Omental fat pad (tissue), 4 donors: ENCODE data around the gene ENTPD6. TPM values are rescaled to one million over a fixed set of nuclear protein-coding genes. Genes with fewer than 3 reads are reported as not detected.

Experiments
- ATAC-seq: fragments of 150-250 bp; one replicate; pipeline ENCODE4 v1.9.1; 2016; ENCODE audit warnings: mild to moderate bottlenecking, moderate library complexity; ENCODE audit not compliant: low FRiP score
- DNase-seq: peaks from one replicate; pipeline ENCODE4 v3.0.0-alpha.2; 2019; ENCODE audit warnings: low spot score
- total RNA-seq, 4 donors: library from RNA; depleted of rRNA; stranded (reverse); fragments of >200 nt; gene quantifications; one replicate each; pipeline ENCODE4 v1.1.0, GENCODE V29; 2016
- TF ChIP-seq, protein P1 (sequence below), 3 donors: fragments of 450-650 bp; IDR thresholded peaks; one replicate each; pipeline ENCODE4 v1.5.1; 2016 to 2017; ENCODE audit warnings: antibody characterized with exemption in 3 of 3, mild to moderate bottlenecking in 3 of 3, moderate library complexity in 2 of 3

Gene ENTPD6
- total RNA-seq, 4 donors from 2014 or later: 44.6 to 71.0 (median 60.0) TPM

DNA sequence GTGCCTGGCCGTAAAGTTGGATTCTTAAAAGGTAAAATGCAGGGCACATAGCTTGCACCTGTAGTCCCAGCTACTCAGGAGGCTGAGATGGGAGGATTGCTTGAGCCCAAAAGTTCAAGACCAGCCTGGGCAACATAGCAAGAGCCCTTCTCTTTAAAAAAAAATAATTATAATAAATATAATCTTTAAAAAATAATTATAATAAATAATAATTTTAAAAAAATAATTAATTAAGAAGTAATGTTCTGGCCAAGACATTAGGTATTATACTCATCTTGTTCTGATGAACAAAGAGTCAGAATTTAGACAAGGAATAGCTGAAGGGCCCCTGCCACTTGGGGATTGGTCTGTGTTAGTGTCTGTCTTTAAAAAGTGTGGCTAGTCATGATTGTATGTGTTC, 13.9 kb downstream of the ENTPD6 start:
- ATAC-seq (no peak), DNase-seq (no peak)
- TF ChIP-seq, protein P1, sequence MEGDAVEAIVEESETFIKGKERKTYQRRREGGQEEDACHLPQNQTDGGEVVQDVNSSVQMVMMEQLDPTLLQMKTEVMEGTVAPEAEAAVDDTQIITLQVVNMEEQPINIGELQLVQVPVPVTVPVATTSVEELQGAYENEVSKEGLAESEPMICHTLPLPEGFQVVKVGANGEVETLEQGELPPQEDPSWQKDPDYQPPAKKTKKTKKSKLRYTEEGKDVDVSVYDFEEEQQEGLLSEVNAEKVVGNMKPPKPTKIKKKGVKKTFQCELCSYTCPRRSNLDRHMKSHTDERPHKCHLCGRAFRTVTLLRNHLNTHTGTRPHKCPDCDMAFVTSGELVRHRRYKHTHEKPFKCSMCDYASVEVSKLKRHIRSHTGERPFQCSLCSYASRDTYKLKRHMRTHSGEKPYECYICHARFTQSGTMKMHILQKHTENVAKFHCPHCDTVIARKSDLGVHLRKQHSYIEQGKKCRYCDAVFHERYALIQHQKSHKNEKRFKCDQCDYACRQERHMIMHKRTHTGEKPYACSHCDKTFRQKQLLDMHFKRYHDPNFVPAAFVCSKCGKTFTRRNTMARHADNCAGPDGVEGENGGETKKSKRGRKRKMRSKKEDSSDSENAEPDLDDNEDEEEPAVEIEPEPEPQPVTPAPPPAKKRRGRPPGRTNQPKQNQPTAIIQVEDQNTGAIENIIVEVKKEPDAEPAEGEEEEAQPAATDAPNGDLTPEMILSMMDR (IDR thresholded peaks at IDR 0.05): no peak

DNA sequence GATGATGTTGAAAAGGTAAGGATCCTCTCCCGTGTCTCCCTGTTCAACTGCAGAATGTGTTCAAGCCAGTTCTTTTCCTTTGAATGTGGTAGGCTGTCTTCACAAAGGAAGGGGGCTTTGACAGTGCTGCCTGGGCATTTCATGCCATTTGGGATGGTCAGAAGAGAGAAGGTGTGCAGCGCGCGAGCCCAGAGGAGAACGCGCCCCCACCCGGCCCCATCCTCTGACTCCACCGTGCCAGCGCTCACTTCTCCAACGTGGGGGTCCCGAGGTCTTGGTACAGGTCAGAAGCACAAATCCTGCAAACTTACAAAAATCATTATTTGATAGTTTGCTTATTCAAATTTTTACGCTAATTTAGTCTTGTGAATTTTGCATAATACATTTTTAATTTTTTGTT, 14.4 kb downstream of the ENTPD6 start:
- no peak for DNase-seq
- TF ChIP-seq, protein P1 (IDR thresholded peaks at IDR 0.05): no peak
- no peak for ATAC-seq

DNA sequence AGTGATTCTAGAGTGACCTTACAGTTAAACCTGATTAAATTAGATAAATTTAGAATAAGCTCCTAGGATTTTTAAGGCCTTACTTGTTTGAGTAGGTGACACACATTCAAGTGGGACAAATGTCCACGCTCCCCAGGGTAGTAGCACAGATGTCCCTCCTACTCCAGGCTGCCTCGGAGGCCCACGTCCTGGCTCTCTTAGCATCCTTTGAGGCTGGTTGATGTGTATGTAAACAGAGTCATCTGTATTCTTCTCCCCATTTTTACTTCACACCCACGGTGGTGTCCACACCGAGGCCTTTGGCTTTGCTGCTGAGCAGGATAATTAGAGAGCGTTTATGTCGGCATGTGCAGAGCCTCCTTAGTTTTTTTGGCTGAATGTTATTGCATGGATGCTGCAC, 15.8 kb downstream of the ENTPD6 start:
- ATAC-seq (no peak), DNase-seq (no peak)
- TF ChIP-seq, protein P1 (IDR thresholded peaks at IDR 0.05): no peak

DNA sequence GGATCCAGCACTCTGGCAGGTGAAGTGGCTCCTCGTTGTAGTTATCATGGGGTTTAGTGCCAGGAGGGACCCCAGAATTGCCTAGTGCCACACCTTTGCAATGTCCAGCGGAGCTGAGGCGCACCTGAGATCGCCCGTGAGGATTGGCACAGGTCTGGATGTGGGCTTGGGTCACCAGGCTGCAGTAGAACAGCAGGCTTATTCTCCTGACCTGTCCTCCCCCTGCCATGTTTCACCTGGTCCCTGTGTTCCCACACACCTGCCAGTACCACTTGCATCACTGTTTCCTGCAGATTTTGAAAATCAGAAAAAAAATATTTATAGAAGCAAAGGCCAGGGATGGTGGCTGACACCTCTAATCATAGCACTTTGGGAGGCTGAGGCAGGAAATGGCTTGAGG, 16.7 kb downstream of the ENTPD6 start:
- ATAC-seq (no peak), DNase-seq (no peak)
- TF ChIP-seq, protein P1 (IDR thresholded peaks at IDR 0.05): no peak

DNA sequence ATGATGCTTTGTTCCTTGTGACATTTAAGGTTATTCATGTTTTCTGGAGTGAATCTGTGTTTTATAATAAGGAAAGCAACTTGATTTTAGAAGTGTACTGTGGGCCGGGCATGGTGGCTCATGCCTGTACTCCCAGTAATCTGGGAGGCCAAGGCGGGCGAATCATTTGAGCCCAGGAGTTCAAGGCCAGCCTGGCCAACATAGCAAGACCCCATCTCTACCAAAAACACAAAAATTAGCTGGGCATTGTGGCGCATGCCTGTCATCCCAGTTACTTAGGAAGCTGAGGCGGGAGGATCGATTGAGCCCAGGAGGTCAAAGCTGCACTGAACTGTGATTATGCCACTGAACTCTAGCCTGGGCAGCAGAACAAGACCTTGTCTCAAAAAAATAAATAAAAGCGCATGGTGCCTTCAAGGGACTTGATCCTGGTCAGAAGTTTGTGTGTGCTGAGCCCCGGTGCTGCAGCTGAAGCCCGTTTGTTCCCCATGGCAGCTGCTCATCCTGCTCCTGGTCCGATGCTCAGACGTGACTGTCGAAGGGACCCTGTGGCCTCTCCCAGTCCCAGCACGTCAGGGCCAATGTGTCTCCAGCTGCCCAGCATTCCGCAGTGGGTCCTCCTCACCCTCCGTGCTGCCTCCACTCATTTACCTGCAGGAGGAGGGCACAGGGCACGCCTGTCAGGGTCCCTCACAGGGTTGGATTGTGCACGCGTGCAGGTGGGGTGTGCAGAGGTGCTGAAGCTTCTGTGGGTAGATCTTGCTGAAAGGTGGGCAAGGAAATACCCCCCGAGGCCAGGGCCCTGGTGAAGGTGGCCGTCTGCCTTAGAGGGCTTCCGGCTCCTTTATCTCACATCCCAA, 18.3 kb downstream of the ENTPD6 start:
- TF ChIP-seq, protein P1 (IDR thresholded peaks at IDR 0.05): no peak
- no peak for DNase-seq
- ATAC-seq: no peak

DNA sequence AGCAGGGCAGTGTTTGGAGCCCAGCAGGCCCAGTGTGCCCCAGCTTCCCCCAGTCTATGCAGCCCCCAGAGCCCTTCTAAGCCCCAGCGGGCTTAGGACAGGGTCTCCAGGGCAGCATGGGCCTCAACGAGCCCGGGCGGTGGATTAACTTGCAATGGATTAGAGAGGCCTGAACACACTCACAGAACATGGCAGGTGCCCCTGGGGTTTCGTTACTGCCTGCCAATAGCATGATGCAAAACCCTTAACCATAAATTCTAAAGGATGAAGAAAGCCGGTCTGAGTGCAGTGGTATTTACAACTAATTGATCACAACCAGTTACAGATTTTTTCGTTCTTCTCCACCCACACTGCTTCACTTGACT, 18.9 kb downstream of the ENTPD6 start:
- TF ChIP-seq, protein P1 (IDR thresholded peaks at IDR 0.05): no peak
- no peak for ATAC-seq
- no peak for DNase-seq

DNA sequence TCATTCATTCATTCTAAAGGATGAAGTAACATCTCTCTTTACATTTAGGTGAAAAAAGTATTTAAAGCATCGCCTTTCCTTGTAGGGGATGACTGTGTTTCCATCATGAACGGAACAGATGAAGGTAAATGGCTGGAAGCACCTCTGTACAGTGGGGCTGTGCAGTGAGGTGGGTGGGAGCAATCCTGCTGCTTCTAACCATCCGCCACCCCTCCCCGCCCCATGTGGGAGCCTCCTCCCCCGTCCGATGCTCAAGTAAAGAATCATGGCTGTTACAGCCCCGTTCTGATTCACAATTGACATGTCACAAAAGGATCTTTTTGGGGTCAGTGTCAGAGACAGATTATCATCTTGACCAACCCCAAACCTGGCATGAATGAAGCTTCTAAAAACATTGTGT, 19.3 kb downstream of the ENTPD6 start:
- DNase-seq (no peak), ATAC-seq (no peak)
- TF ChIP-seq, protein P1 (IDR thresholded peaks at IDR 0.05): no peak
